ENCODE data around the gene GNB5.
A peak's percentile ranks its signal among the peaks of the same experiment; 100 is the strongest.

The GNB5 gene

DNA sequence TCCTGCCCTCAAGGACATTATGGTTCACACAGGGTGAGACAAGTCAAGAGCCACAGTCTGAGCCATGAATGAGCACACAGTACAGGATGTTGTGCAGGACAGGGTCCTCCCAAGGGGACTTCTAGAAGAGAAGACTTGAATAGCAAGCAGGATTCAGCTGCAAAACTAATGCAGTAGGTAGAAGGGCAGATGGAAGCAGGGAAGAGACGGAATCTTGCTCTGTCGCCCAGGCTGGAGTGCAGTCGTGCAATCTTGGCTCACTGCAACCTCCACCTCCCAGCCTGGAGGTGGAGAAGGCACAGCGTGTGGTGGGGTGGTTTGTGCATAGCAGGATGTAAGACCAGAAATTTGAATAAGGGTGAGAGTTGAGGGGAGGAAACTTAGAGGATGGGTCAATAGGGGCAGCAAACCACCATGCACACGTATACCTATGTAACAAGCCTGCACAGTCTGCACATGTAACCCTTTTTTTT is 86.6 kb downstream of the GNB5 start:
- Histone ChIP-seq H3K9me3 (replicated peaks in 1 of 11) (no peaks in the 10 kb centered on the region; a peak in 1 of 22 replicates), H3K36me3 (no peaks in the 10 kb centered on the region), H3K27me3 (no peaks in the 10 kb centered on the region), H3K4me2 (peak overlapping the region in 10 of 11 experiments; percentile 42 to 76 (median 62); a peak in 19 of 22 replicates), H4K20me1 (no peaks in the 10 kb centered on the region), H3K4me1 (peaks cover 8 to 39% (median 31%) of the 10 kb centered on the region in 10 experiments; a peak in 17 of 20 replicates), H3K27ac (no peak overlapping the region), H3K9ac (no peak overlapping the region), H3K4me3 (no peak overlapping the region)
- TF ChIP-seq Cebpa-rat (IDR thresholded peaks at IDR 0.05): no peak

DNA sequence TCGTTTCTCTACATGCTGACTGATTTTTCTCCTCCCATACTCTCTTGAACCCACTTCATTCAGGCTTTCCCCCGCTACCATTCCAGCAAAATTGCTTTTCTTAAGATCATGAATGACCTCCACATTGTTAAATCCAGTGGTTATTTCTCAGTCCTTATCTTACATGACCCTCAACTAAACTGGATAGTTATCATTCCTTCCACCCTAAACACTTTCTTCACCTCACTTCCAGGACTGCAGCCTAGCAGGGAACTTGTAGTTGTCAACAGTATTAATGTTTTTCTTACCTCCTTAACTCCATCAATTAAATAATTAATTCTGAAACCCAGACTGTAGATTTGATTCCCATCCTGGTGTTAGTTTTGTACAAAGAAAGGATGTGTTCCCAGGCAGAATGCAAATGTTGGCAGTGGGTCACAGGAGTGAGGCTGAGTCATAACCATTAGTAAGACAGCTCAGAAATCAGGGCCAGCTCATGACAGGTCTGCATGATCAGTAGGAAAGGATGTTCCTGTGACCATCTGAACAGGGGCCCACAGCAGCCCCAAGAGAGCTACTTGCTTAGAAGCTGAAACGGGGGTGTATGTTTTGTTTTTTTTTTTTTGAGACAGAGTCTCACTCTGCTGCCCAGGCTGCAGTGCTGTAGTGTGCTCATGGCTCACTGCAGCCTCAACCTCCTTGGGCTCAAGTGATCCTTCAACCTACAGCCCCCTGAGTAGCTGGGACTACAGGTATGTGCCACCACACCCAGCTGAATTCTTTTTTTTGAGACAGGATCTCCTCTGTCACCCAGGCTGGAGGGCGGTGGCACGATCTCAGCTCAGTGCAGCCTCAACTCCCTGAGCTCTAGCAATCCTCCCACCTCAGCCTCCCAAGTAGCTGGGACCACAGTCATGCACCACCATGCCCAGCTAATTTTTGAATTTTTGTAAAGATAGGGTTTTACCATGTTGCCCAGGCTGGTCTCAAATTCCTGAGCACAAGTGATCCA is 87.7 kb downstream of the GNB5 start:
- no peak for TF ChIP-seq Cebpa-rat (IDR thresholded peaks at IDR 0.05)
- Histone ChIP-seq H3K4me3 (no peak overlapping the region), H4K20me1 (no peaks in the 10 kb centered on the region), H3K9me3 (replicated peaks in 1 of 11) (peaks cover 0 to 4% (median 0%) of the 10 kb centered on the region in 11 experiments; a peak in 4 of 22 replicates), H3K4me2 (peak overlapping the region in 10 of 11 experiments; percentile 42 to 76 (median 62); a peak in 20 of 22 replicates), H3K36me3 (no peaks in the 10 kb centered on the region), H3K9ac (no peak overlapping the region), H3K27ac (peak overlapping the region in 3 of 11 experiments; percentile 4 to 9 (median 4); a peak in 2 of 22 replicates), H3K27me3 (no peaks in the 10 kb centered on the region), H3K4me1 (peaks cover 8 to 42% (median 31%) of the 10 kb centered on the region in 10 experiments)

- peak in 1 of 11 experiments; percentile 41; a peak in 1 of 22 replicates for TF ChIP-seq Cebpa-rat (IDR thresholded peaks at IDR 0.05)
- peak overlapping the region in 2 of 11 experiments; percentile 4 to 20; a peak in 2 of 22 replicates for H3K27ac ChIP-seq
- no peak overlapping the region for H3K4me3 ChIP-seq
- H3K9ac ChIP-seq: no peak overlapping the region
- no peaks in the 10 kb centered on the region for H3K36me3 ChIP-seq
- peak overlapping the region in 10 of 11 experiments; percentile 32 to 76 (median 58); a peak in 20 of 22 replicates for H3K4me2 ChIP-seq
- H3K9me3 ChIP-seq (replicated peaks in 1 of 11): peaks cover 0 to 4% (median 0%) of the 10 kb centered on the region in 11 experiments; a peak in 4 of 22 replicates
- peaks cover 8 to 53% (median 31%) of the 10 kb centered on the region in 10 experiments for H3K4me1 ChIP-seq
- H4K20me1 ChIP-seq: no peaks in the 10 kb centered on the region
- H3K27me3 ChIP-seq: no peaks in the 10 kb centered on the region
Observed at GRCh38 chr15:52102463-52102862, 88.7 kb downstream of the GNB5 start.

DNA sequence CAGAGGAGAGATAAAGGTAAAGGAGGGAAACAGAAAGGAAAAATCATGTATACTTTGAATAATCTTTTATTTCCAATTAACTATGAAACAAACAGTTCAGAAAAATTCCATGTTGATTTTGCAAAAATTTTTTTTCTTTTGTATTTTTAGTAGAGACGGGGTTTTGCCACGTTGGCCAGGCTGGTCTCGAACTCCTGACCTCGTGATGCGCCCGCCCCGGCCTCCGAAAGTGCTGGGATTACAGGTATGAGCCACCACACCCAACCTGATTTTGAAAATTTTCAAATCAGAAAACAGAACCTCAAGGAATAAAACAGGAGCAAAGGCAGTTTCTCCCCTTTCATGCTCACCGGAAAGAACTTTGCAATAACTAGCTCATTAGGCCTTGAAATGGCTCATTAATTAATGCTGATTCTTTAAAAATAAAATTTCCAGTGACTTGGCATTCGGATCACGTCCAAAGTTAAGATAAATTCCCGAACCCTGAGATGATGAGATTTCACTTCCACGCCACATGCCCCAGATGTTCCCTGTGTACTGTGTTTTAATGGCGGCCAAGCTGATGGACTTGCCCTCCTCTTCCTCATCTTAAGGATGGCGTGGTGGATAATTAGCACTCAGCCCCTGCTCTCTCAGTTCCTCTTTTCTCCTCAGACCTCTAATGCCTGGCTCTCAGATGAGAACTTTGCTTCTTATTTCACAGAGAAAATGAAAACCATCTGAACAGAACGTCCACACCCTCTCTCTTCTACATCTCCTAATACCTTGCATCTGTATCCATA is 89.5 kb downstream of the GNB5 start:
- peak overlapping the region in 1 of 11 experiments; percentile 20; a peak in 2 of 22 replicates for H3K27ac ChIP-seq

GRCh38 chr15:52100807-52101442 is 90.3 kb downstream of the GNB5 start:
- no peak overlapping the region; a peak in 2 of 22 replicates for H3K4me2 ChIP-seq
- H4K20me1 ChIP-seq: no peaks in the 10 kb centered on the region
- H3K36me3 ChIP-seq: no peaks in the 10 kb centered on the region
- no peak overlapping the region; a peak in 1 of 22 replicates for H3K9ac ChIP-seq
- H3K27ac ChIP-seq: no peak overlapping the region; a peak in 1 of 22 replicates
- H3K4me3 ChIP-seq: no peak overlapping the region
- TF ChIP-seq Cebpa-rat (IDR thresholded peaks at IDR 0.05): no peak
- H3K9me3 ChIP-seq (replicated peaks in 1 of 11): peaks cover 0 to 4% (median 0%) of the 10 kb centered on the region in 11 experiments; a peak in 4 of 22 replicates
- peaks cover 7 to 57% (median 31%) of the 10 kb centered on the region in 10 experiments for H3K4me1 ChIP-seq
- no peaks in the 10 kb centered on the region for H3K27me3 ChIP-seq

More for the DNA sequence above, 89.5 kb downstream of the GNB5 start:
- peaks cover 0 to 4% (median 0%) of the 10 kb centered on the region in 11 experiments; a peak in 4 of 22 replicates for H3K9me3 ChIP-seq (replicated peaks in 1 of 11)
- H3K27me3 ChIP-seq: no peaks in the 10 kb centered on the region
- H4K20me1 ChIP-seq: no peaks in the 10 kb centered on the region
- H3K4me1 ChIP-seq: peaks cover 8 to 57% (median 31%) of the 10 kb centered on the region in 10 experiments
- H3K4me2 ChIP-seq: peak overlapping the region in 10 of 11 experiments; percentile 32 to 76 (median 58); a peak in 20 of 22 replicates
- TF ChIP-seq Cebpa-rat (IDR thresholded peaks at IDR 0.05): no peak
- no peaks in the 10 kb centered on the region for H3K36me3 ChIP-seq
- no peak overlapping the region for H3K4me3 ChIP-seq
- no peak overlapping the region for H3K9ac ChIP-seq

- H3K27me3 ChIP-seq: no peaks in the 10 kb centered on the region
- peaks cover 0 to 53% (median 30%) of the 10 kb centered on the region in 10 experiments for H3K4me1 ChIP-seq
- no peaks in the 10 kb centered on the region for H4K20me1 ChIP-seq
- no peak overlapping the region for H3K27ac ChIP-seq
- TF ChIP-seq Cebpa-rat (IDR thresholded peaks at IDR 0.05): no peak
- H3K36me3 ChIP-seq: no peaks in the 10 kb centered on the region
- no peak overlapping the region for H3K9ac ChIP-seq
- H3K4me3 ChIP-seq: no peak overlapping the region
- peaks cover 0 to 8% (median 0%) of the 10 kb centered on the region in 11 experiments; a peak in 5 of 22 replicates for H3K9me3 ChIP-seq (replicated peaks in 1 of 11)
- no peak overlapping the region for H3K4me2 ChIP-seq
Observed at GRCh38 chr15:52099651-52100272, 91.4 kb downstream of the GNB5 start.

DNA sequence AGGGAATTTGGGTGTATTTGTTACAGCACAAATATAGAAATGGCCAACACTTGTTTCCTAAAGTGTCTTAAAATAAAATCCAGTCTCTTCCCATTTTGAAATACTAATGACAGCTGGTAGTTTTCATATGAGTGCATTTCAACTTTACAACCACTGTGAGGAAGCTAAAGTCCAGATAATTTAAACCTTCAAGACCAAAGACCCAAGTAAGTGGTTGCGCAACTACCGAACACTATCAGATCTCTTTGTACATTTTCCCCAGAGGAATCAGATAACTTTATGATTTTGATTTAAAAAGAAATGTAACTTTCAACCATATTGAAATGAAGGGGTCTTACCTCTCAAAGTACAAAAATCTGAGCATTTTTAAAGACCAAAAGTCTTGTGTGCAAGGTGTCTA is 92.9 kb downstream of the GNB5 start:
- H3K9me3 ChIP-seq (replicated peaks in 1 of 11): peaks cover 0 to 8% (median 0%) of the 10 kb centered on the region in 11 experiments; a peak in 5 of 22 replicates
- H3K4me2 ChIP-seq: peak overlapping the region in 7 of 11 experiments; percentile 3 to 68 (median 38); a peak in 12 of 22 replicates
- peaks cover 11 to 41% (median 31%) of the 10 kb centered on the region in 10 experiments for H3K4me1 ChIP-seq
- peak in 8 of 11 experiments; percentile 37 to 91 (median 68); a peak in 10 of 22 replicates for TF ChIP-seq Cebpa-rat (IDR thresholded peaks at IDR 0.05)
- no peaks in the 10 kb centered on the region for H3K27me3 ChIP-seq
- no peaks in the 10 kb centered on the region for H4K20me1 ChIP-seq
- H3K4me3 ChIP-seq: no peak overlapping the region
- peak overlapping the region in 4 of 11 experiments; percentile 3 to 21 (median 7); a peak in 3 of 22 replicates for H3K27ac ChIP-seq
- no peak overlapping the region for H3K9ac ChIP-seq
- H3K36me3 ChIP-seq: no peaks in the 10 kb centered on the region
